Measurements from ENCODE around the gene TRAF2. TPM values are rescaled to one million over a fixed set of nuclear protein-coding genes. Genes with fewer than 3 reads are reported as not detected.

TRAF2 gene
- total and polyA plus RNA-seq, 2 of the 8 experiments (the other 6 are each of a cell fraction or from before 2014, with no cell fraction given) = 26.9 to 50.2 TPM

- no peak for TF ChIP-seq ASH2L (IDR thresholded peaks at IDR 0.05; ENCODE audit: low read length)
- TF ChIP-seq ATF3 (IDR thresholded peaks at IDR 0.05; ENCODE audit: insufficient read depth, low read depth, low read length) = no peak
- TF ChIP-seq HDAC2 (IDR thresholded peaks at IDR 0.05; ENCODE audit: borderline replicate concordance in 1 of 2, low read depth in 2 of 2, low read length in 2 of 2) = no peak
- no peak for TF ChIP-seq CTCF (IDR thresholded peaks at IDR 0.05; ENCODE audit: control extremely low read depth in 1 of 3, insufficient read depth in 1 of 3, low read depth in 1 of 3, low read length in 3 of 3)
- TF ChIP-seq SIN3A (conservative IDR thresholded peaks at IDR 0.05 in 1 of 2, IDR thresholded peaks at IDR 0.05 in 1 of 2; ENCODE audit: low read depth in 1 of 2, low read length in 2 of 2) = no peak
- no peak for TF ChIP-seq RAD21 (IDR thresholded peaks at IDR 0.05 in 1 of 2, conservative IDR thresholded peaks at IDR 0.05 in 1 of 2; ENCODE audit: low read depth in 2 of 2, low read length in 2 of 2)
Measured at GRCh38 chr9:136960212-136960937, 74.1 kb downstream of the TRAF2 start (continued).

Data from H1 (cell line).